Lower leg skin (tissue), 4 donors: ENCODE results near the gene CEP128. TPM values are rescaled to one million over a fixed set of nuclear protein-coding genes. Genes with fewer than 3 reads are reported as not detected.

ENCODE experiments used
- DNase-seq, 2 donors: peaks; one replicate each; pipeline ENCODE4 v3.0.0-alpha.2; 2019; ENCODE audit warnings: low spot score in 2 of 2
- H3K4me3 ChIP-seq: fragments of 200-600 bp; sonication (generic); 2 replicates; pipeline ENCODE4 v1.5.1; 2017; ENCODE audit warnings: mild to moderate bottlenecking, low read depth; ENCODE audit not compliant: poor library complexity, severe bottlenecking
- CTCF ChIP-seq, 3 donors: fragments of 450-650 bp; IDR thresholded peaks; one replicate each; pipeline ENCODE4 v1.5.1; 2016; ENCODE audit warnings: antibody characterized with exemption in 3 of 3, mild to moderate bottlenecking in 3 of 3, moderate library complexity in 2 of 3
- POLR2A ChIP-seq, 2 donors: fragments of 450-650 bp; IDR thresholded peaks; one replicate each; pipeline ENCODE4 v1.6.1; 2016 to 2017; ENCODE audit warnings: antibody characterized with exemption in 2 of 2, mild to moderate bottlenecking in 1 of 2, moderate library complexity in 1 of 2
- whole genome bisulfite sequencing, 2 donors: methylation state at CpG; one replicate each; pipeline ENCODE4 v1.1.5; 2018; 5-methylcytosine and 5-hydroxymethylcytosine counted together
- intact Hi-C: fragments of 100-400 bp; cut with DNase I; formaldehyde crosslinking; loops from one replicate; pipeline ENCODE4 v1.15.0; 2023; ENCODE audit warnings: low total_unique reads
- total RNA-seq, 4 donors: library from RNA; depleted of rRNA; stranded (reverse); fragments of >200 nt; gene quantifications; one replicate each; pipeline ENCODE4 v1.1.0, GENCODE V29; 2016

Gene CEP128
- total RNA-seq, 4 donors from 2014 or later = 5.9 to 10.5 (median 9.0) TPM

- no peak for TF ChIP-seq POLR2A (IDR thresholded peaks at IDR 0.05)
- TF ChIP-seq CTCF (IDR thresholded peaks at IDR 0.05) = no peak
- no peak overlapping the region for H3K4me3 ChIP-seq
- DNase-seq = no peak
- intact Hi-C loops = no loop called here
- WGBS, 2 donors = 73 to 81% methylated on average over 3 of the region's 3 CpGs
Measured at GRCh38 chr14:80576401-80576800, 365.1 kb downstream of the CEP128 start.

- 84 to 97% methylated on average over 2 of the region's 2 CpGs for WGBS, 2 donors
- H3K4me3 ChIP-seq = no peak overlapping the region
- no peak for DNase-seq
- TF ChIP-seq POLR2A (IDR thresholded peaks at IDR 0.05) (no peak), CTCF (IDR thresholded peaks at IDR 0.05) (no peak)
- intact Hi-C loops = no loop called here
Measured at GRCh38 chr14:80575763-80576162, 365.8 kb downstream of the CEP128 start.

- no peak overlapping the region for H3K4me3 ChIP-seq
- DNase-seq = no peak
- TF ChIP-seq CTCF (IDR thresholded peaks at IDR 0.05) (no peak), POLR2A (IDR thresholded peaks at IDR 0.05) (no peak)
- intact Hi-C loops = no loop called here
- WGBS, 2 donors = 98% methylated on average over 6 of the region's 6 CpGs
Measured at GRCh38 chr14:80572666-80573065, 368.9 kb downstream of the CEP128 start.

GRCh38 chr14:80570930-80571298 lies 370.6 kb downstream of the CEP128 start:
- 84 to 85% methylated on average over 3 of the region's 3 CpGs for WGBS, 2 donors
- H3K4me3 ChIP-seq = no peak overlapping the region
- intact Hi-C loops = no loop called here
- TF ChIP-seq POLR2A (IDR thresholded peaks at IDR 0.05) = no peak
- no peak for DNase-seq

- intact Hi-C loops = no loop called here
- TF ChIP-seq POLR2A (IDR thresholded peaks at IDR 0.05) = no peak
- TF ChIP-seq CTCF (IDR thresholded peaks at IDR 0.05) = no peak
Measured at GRCh38 chr14:80567905-80568536, 373.5 kb downstream of the CEP128 start.

GRCh38 chr14:80565001-80565400 lies 376.5 kb downstream of the CEP128 start:
- no peak for TF ChIP-seq POLR2A (IDR thresholded peaks at IDR 0.05)
- no peak for TF ChIP-seq CTCF (IDR thresholded peaks at IDR 0.05)
- WGBS, 2 donors = 75 to 81% methylated on average over 5 of the region's 5 CpGs
- DNase-seq = no peak
- no peak overlapping the region for H3K4me3 ChIP-seq
- intact Hi-C loops = no loop called here

More at GRCh38 chr14:80567905-80568536, 373.5 kb downstream of the CEP128 start:
- WGBS, 2 donors = 43 to 62% methylated on average over 6 of the region's 6 CpGs
- DNase-seq = no peak
- H3K4me3 ChIP-seq = no peak overlapping the region
